H1 (cell line): ENCODE results near the gene ETV5. TPM values are rescaled to one million over a fixed set of nuclear protein-coding genes. Genes with fewer than 3 reads are reported as not detected.

Experiments
- polyA plus RNA-seq, 7 experiments: library from polyadenylated mRNA; depleted of rRNA in 3 of 7; stranded (reverse) in 5 of 7; unstranded in 2 of 7; fragments of >200 nt in 5 of 7; fragments of 200-250 nt in 2 of 7; gene quantifications; 1 replicate in 5 of 7; 2 replicates in 1 of 7; 4 replicates in 1 of 7; pipeline versions ENCODE4 v1.2.1 to v1.2.3, GENCODE V29; 2011 to 2013; ENCODE audit warnings: missing spikeins in 2 of 7, mixed read lengths in 2 of 7
- total RNA-seq: library from RNA; stranded (reverse); fragmentation: NEBNext Ultra II Directional; extraction: Animal tissue kit (Norgen Biotek cat#: 25700); gene quantifications from 2 replicates; pipeline ENCODE4 v1.2.1, GENCODE V29; 2021
- TF ChIP-seq, protein P1 (sequence below): fragments of 300-600 bp; sonication (generic); IDR thresholded peaks from 2 replicates; pipeline ENCODE4 v1.7.1; 2012; ENCODE audit warnings: low read length, moderate library complexity, mild to moderate bottlenecking, inconsistent platforms; ENCODE audit not compliant: insufficient replicate concordance

ETV5 gene
- total and polyA plus RNA-seq, 2 of the 8 experiments (the other 6 are each of a cell fraction or from before 2014, with no cell fraction given) = 13.1 to 36.9 TPM

DNA sequence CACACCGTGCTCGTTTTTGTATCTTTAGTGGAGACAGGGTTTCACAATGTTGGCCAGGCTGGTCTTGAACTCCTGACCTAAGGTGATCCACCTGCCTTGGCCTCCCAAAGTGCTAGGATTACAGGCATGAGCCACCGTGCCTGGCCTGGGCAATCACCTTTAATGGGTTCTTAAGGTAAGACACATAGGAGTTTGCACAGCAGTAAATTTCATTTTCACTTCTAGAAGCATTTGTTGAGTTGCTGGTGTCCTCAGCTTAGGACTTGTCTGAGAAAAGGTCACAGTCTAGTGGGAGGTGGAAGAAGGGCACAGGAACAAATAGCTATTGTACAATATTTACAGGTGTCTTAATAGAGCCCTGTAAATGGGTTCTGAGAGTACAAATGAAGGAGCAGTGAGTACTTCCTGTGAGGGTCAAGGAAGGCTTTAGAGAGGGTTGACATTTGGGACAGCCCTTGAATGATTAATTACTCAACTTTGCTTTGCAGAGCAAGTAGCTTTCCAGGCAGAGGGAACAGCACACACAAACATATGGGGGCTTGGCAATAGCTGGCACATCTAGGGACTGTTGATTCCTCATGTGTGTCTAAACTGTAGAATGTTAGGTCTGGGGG lies 8.7 kb upstream of the ETV5 start (continued):
- TF ChIP-seq, protein P1, sequence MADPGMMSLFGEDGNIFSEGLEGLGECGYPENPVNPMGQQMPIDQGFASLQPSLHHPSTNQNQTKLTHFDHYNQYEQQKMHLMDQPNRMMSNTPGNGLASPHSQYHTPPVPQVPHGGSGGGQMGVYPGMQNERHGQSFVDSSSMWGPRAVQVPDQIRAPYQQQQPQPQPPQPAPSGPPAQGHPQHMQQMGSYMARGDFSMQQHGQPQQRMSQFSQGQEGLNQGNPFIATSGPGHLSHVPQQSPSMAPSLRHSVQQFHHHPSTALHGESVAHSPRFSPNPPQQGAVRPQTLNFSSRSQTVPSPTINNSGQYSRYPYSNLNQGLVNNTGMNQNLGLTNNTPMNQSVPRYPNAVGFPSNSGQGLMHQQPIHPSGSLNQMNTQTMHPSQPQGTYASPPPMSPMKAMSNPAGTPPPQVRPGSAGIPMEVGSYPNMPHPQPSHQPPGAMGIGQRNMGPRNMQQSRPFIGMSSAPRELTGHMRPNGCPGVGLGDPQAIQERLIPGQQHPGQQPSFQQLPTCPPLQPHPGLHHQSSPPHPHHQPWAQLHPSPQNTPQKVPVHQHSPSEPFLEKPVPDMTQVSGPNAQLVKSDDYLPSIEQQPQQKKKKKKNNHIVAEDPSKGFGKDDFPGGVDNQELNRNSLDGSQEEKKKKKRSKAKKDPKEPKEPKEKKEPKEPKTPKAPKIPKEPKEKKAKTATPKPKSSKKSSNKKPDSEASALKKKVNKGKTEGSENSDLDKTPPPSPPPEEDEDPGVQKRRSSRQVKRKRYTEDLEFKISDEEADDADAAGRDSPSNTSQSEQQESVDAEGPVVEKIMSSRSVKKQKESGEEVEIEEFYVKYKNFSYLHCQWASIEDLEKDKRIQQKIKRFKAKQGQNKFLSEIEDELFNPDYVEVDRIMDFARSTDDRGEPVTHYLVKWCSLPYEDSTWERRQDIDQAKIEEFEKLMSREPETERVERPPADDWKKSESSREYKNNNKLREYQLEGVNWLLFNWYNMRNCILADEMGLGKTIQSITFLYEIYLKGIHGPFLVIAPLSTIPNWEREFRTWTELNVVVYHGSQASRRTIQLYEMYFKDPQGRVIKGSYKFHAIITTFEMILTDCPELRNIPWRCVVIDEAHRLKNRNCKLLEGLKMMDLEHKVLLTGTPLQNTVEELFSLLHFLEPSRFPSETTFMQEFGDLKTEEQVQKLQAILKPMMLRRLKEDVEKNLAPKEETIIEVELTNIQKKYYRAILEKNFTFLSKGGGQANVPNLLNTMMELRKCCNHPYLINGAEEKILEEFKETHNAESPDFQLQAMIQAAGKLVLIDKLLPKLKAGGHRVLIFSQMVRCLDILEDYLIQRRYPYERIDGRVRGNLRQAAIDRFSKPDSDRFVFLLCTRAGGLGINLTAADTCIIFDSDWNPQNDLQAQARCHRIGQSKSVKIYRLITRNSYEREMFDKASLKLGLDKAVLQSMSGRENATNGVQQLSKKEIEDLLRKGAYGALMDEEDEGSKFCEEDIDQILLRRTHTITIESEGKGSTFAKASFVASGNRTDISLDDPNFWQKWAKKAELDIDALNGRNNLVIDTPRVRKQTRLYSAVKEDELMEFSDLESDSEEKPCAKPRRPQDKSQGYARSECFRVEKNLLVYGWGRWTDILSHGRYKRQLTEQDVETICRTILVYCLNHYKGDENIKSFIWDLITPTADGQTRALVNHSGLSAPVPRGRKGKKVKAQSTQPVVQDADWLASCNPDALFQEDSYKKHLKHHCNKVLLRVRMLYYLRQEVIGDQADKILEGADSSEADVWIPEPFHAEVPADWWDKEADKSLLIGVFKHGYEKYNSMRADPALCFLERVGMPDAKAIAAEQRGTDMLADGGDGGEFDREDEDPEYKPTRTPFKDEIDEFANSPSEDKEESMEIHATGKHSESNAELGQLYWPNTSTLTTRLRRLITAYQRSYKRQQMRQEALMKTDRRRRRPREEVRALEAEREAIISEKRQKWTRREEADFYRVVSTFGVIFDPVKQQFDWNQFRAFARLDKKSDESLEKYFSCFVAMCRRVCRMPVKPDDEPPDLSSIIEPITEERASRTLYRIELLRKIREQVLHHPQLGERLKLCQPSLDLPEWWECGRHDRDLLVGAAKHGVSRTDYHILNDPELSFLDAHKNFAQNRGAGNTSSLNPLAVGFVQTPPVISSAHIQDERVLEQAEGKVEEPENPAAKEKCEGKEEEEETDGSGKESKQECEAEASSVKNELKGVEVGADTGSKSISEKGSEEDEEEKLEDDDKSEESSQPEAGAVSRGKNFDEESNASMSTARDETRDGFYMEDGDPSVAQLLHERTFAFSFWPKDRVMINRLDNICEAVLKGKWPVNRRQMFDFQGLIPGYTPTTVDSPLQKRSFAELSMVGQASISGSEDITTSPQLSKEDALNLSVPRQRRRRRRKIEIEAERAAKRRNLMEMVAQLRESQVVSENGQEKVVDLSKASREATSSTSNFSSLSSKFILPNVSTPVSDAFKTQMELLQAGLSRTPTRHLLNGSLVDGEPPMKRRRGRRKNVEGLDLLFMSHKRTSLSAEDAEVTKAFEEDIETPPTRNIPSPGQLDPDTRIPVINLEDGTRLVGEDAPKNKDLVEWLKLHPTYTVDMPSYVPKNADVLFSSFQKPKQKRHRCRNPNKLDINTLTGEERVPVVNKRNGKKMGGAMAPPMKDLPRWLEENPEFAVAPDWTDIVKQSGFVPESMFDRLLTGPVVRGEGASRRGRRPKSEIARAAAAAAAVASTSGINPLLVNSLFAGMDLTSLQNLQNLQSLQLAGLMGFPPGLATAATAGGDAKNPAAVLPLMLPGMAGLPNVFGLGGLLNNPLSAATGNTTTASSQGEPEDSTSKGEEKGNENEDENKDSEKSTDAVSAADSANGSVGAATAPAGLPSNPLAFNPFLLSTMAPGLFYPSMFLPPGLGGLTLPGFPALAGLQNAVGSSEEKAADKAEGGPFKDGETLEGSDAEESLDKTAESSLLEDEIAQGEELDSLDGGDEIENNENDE = no peak
